Fibroblast of skin of right quadriceps (primary cell): ENCODE data around the gene ARFGAP1.

Experiments
- DNase-seq: peaks from one replicate; pipeline ENCODE4 v3.0.0-alpha.2; 2013

ARFGAP1 gene

DNA sequence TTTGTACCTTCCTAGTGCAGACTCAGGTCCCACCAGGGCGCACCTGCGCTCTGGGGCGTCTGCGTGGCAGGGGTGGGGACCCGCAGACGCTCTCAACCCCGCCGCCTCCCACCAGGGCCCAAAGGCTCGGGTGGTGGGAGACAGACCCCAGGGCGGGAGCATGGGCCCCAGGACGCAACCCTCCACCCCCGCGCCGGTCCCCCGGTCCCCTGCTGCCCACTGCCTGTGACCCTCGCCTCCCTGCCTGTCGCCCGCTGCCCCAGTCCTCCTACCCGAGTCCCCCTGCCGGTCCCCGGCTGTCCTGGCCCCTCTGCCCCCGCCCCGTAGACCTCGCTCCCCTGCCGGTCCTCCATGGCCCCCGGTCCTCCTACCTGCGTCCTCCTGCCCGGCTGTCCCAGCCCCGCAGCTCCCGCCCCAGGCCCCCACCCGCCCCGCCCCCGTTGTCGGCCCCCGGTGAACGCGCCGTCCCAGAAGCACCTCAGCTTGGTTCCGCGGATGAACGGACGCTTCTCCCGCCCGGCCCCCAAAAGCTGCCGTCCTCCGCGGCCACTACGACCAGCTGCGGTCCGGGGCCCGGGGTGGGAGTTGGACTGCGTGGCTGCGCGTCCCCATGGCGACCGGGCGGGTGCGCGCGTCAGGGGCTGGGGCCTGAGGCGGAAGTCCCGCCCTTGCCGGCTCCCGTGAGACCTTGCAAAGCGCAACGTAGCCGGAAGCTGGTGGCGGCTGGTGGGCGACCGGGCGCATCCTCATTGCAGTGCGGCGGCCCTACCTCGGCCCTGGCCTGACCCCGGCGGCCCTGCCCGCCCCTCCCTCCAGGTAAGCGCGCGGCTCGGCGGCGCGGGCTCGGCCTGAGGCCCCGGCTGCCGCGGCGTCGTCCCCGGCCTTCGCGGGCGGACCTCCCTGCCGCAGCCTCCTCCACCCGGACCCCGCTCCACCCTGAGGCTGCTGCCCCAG, at the start of gene ARFGAP1:
TSS of gene ARFGAP1 (plus strand) at position 709 of the 954 bp plus-strand sequence. CDS start 2,768 bp downstream, outside the sequence.
- peak; percentile 83 for DNase-seq

DNA sequence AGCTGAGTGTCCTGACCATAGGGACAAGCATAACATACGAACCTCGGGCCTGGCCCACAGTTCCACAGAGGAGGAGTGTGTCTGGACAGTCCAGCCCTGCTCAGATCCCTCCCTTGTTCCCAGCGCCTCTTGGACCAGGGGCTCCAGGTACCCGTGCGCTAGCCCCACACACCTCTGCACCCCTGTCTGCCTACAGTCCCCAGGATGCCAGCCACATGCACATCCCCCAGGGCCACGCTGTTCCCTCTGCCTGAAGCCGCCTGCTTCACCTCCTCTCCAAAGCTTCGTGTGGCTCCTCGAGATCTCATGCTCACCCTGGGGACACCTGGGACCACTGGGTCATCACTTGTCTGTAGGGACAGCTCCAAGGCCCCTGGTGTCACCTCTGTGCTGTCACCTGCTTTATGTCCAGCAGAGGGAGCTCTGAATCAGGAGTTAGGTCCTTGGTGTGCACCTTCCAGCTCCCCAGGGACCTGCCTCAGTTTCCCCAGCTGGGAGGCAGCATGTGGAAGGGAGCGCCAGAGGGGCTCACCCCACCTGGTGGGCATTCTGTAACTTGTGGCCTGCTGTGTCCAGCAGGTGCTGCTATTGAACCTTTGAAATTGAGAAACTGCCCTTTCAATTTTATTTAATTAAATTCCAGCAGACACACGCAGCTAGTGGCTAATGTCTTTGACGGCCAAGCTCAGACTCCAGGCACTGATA, 49.3 kb upstream of the ARFGAP1 start:
- peak; percentile 28 for DNase-seq

DNA sequence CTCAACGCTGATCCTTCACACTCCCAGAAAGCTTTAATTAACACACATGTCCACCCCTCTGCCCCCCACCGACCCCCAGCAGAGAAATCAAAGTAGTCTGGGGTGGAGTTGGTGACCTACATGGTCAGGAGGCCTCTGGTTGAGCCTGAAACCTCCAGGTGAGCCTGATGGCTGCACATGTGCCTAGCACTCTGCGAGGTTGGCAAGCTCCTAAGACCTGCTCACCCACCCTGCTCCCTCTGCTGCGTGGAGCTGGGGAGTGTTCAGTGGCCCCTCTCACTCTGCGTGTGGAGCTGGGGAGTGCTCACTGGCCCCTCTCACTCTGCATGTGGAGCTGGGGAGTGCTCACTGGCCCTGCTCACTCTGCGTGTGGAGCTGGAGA, 48.8 kb upstream of the ARFGAP1 start:
- no peak for DNase-seq

DNA sequence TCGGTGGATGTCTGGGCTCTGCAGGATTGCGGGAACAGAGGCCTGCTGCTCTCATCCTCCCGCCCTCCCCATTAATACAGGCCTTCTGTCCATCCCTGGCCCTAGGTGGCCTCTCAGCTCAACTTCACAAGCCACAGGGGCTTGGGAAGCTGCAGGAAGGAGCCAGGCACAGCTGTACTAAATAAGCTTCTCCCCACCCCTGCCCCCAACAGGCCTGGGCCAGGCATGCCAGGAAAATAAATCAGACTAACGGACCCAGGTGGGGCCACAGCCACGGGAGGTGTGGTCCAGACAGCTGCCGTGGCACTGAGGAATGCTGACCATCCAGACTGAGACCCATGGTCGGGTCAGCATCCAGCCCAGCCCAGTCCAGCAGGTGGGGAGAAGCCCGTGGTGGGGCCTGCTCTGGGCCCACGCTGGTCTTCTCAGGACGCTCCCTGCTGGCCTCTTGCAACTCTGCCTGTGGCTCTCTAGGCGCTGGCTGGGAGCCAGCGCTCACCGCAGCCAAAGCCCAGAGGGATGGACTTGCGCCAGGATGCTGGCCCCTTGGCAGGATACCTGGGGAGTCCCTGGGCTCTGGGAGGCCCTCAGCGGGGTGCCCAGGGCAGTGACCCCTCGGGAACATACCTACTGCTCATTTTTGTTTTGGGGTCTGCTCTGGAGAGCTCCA, 48.1 kb upstream of the ARFGAP1 start:
- DNase-seq = peak; percentile 46

DNA sequence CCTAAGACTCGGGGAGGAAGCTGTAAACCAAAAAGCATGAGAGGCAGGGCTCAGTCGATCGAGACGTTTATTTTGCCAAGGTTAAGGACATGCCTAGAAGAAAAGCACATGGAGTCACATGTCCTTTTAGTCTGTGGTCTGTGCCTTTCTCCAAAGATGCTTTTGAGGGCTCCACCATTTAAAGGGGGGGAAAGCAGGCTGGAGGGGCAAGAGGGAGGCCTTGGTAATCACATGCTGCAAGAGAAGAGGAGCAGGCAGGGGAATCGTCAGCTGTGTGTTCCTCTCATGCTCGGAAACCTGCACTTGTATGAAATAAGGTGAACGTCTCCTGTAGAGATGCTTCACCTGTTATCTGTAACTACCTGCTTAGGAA, 47.5 kb upstream of the ARFGAP1 start:
- no peak for DNase-seq

DNA sequence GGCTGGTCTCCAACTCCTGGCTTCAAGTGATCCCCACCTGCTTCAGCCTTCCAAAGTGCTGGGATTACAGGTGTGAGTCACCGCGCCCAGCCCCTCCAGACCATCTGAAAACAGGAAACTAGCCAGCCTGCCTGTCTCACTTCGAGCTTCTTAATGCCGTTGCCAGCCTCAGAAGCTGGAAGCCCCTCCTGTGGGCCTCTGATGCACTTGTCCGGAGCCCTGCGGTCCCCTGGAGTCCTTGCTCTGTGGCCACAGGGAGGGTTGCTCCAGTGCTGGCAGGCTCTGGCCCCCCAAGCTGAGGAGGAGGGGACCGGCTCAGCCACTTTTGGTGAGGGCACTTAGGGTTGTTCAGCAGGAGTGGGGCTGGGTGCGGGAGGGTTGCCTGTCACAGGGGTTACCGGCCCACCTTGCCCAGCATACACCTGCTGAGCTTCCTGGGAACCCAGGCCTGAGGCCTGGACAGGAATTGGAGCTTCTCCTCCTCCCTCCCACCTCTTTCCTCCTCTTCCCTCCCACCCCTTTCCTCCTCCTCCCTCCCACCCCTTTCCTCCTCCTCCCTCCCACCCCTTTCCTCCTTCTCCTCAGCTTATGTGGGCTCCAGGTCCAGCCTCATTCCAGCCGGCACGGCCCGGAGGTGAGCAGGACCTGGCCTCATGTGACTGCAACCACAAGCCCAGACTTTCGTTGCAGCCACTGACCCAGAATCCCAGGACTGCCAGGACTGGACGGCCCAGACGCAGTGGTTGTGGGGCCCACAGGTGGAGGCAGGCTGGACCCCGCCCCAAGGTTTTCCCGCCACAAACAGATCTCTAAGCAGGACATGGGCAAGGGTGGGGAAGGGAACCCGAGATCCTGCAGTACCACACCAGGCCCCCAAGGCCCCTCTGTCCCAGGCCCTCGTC, 46.3 kb upstream of the ARFGAP1 start:
- DNase-seq = no peak

DNA sequence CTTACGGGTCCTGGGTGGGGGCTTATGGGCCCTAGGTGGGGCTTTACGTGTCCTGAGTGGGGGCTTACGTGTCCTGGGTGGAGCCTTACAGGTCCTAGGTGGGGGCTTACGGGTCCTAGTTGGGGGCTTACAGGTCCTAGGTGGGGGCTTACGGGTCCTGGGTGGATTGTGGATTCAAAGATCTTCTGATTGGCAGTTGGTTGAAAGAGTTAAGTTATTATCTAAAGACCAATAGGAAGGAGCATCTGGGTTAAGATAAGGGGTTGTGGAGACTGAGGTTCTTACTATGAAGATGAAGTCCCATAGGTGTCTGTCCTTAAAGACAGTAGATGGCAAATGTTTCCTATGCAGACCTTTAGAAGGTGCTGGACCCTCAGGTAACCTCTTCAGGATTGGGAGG, 45.4 kb upstream of the ARFGAP1 start:
- no peak for DNase-seq

DNA sequence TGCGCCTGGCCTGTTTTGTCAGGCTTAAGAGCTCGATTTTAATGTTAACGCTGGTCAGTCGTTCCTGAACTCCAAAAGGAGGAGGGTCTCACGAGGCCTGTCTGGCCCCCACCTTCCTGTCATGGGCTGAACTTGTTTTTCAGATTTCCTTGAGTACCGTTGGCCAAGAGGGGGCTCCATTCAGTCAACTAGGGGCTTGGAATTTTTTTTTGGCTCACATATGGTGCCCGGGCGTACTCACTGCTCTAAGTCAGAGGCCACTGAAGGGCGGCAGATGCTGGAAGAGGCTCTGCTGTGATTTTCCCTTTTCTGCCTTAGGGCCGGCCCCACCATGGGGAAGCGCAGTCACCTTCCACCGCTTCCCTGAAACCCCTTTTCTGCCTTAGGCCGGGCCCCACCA, 43.8 kb upstream of the ARFGAP1 start:
- DNase-seq = no peak

DNA sequence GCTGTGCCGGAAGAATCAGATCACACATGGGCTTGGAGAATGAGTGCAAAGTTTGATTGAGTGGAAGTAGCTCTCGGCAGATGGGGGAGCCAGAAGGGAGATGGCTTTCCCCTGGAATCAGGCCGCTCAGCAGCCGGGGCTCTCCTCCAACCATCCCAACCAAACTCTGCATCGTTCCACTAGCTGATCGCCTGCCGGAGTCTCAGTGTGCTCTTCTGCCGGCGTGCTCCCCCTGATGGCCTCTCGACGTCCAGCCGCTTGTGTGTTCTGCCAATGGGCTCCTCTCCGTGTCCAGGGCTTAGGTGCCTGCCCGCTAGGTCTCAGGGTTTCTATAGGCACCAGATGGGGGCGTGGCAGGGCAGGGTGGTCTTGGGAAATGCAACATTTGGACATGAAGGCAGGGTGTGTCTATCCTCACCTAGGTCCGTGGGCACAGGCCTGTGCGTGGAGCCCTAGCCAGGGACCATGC, 41.8 kb upstream of the ARFGAP1 start:
- peak; percentile 64 for DNase-seq

DNA sequence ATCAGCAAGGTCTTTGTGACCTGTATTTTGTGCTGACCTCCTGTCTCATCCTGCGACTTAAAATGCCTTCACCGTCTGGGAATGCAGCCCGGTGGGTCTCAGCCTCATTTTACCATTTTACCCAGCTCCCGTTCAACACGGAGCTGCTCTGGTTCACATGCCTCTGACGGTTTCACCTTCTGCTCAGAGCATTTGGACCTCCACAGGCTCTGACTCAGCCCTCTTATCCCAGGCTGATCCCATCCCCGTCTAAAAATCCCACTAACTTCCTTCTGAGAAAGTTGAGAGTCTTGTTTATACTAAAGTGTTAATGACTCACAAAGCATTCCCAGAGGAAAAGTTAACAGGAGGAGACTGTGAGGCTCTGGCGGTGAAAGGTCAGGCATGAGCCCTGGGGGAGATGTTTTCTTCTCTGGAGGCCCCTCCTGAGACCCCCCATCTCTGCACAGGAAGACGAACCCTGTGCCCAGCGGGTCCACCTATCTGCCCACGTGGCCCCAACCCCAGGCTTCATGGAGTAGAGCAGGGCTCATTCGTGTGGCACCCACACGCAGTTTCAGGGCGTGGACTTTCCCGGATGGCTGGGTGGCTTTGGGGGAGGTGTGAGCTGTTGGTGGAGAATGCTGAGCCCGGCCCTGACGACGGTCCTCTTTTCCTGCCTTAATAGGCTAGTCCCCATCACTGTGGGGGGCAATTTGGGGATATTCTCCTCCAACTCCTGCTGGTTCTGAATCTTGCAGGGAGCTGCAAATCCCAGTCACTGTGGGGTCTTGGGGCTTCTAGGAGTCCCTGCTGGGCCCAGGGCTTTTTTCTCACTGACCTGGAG, 40.2 kb upstream of the ARFGAP1 start:
- peak; percentile 94 for DNase-seq

DNA sequence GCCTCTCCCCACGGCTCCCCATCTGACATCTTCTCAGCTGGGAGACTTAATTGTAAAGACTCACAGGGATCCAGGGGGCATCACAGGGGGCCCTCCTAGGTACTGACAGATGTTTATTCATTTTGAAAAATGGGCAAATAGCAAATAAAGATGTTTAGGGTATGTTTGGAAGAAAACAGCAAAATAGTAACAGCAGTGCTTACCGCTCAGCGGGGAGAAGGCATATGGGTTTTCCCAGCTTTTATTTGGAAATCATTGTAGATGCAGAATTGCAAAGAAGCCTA, 39.6 kb upstream of the ARFGAP1 start:
- DNase-seq = no peak

DNA sequence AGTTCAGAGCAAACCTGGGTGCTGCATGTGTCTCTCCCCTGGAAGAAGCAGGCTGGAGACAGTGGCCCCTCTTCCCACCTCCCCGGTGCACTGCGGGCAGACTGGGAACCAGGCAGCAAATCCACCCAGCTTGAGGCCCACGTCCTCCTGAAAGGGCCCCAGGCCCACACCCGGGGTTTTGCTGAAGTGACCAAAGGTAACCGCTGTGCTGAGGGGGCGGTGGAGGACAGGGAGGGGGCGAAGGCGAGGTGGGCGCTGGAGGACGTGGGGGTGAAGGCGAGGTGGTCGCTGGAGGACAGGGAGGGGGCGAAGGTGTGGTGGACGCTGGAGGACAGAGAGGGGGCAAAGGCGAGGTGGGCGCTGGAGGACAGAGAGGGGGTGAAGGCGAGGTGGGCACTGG, 38.7 kb upstream of the ARFGAP1 start:
- DNase-seq = no peak

DNA sequence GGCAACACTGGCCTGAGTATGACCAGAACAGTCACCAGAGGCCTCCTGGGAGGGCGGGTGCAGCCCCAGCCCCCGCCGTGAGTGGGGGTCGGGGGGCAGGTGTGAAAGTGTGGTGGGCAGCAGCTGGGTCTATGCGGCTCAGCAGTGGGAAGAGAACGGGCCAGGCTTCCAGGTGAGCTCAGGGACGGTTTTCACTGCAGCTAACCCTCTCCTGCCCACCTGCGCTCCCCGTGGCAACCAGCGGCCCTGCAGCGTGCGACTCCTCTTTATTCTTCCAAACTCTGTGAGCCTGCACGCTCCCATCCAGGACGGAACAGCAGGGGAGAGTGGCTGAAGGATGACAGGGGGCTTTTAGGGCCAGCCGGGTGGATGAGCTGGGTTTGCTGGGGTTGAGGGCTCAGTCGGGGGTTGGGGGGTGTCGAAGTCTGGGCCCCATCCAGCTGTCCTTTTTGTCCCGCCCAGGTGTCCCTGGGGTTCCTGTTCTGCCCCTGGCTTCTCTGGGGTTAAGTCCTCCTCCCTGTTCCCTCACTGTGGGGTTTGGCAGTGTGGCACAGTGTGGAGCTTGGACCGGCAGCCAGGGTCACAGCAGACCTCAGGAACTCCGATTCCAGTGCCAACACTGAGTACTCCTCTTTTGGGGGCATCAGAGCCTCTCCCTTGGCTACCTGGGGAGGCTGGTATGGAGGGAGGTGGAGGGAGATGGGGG, 37.8 kb upstream of the ARFGAP1 start:
- peak; percentile 24 for DNase-seq

DNA sequence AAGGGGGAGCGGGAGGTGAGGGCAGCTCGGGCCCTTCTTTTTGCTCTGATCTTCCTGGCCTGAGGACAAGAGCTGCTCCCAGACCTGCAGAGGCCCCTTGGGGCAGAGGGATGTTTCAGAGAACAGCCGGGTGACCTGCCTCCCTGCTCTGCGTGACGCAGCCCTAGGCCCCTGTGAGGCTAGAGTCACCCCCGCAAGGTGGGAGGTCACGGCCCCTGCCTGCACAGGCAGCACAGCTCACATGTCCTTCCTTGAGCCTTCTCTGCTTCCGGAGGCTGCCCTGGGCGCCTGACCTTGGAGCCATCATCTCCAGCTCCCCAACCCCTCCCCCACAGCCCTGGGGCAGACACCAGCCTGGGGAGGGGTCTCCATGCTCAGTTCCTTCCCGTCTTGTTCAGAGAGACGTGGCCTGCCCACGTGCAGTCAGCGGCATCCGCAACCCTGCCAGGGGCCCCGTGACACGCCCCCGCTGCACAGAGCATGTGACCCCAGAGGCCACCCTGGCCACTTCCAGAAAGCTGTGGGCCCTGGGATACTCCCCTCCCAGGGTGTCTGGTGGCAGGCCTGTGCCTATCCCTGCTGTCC, 37.1 kb upstream of the ARFGAP1 start, which contains the start of gene BIRC7:
TSS of gene BIRC7 (plus strand) at position 507 of the 585 bp plus-strand sequence. CDS start 192 bp downstream, outside the sequence.
- no peak for DNase-seq

DNA sequence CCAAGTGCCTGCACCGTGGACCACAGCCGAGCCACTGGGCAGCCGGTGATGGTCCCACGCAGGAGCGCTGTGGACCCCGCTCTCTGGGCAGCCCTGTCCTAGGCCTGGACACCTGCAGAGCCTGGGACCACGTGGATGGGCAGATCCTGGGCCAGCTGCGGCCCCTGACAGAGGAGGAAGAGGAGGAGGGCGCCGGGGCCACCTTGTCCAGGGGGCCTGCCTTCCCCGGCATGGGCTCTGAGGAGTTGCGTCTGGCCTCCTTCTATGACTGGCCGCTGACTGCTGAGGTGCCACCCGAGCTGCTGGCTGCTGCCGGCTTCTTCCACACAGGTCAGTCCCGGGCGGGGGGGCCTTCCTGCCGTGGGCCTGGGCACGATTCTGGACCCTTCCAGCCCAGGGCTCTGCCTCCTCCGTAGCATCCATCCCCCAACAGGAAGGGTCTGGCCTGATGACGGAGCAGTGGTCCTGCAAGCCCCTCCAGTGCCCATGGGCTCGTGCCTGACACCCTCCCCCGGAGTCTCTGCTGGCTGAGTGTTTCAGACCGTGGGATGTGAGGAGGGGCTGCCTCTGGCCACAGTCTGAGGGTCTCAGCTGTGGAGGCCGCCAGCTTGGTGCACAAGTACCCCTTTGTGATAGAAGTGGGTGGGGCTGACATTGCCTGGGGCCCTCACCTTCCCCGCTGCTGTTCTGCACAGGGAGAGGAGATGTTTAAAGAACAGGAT, 36.3 kb upstream of the ARFGAP1 start:
- no peak for DNase-seq

DNA sequence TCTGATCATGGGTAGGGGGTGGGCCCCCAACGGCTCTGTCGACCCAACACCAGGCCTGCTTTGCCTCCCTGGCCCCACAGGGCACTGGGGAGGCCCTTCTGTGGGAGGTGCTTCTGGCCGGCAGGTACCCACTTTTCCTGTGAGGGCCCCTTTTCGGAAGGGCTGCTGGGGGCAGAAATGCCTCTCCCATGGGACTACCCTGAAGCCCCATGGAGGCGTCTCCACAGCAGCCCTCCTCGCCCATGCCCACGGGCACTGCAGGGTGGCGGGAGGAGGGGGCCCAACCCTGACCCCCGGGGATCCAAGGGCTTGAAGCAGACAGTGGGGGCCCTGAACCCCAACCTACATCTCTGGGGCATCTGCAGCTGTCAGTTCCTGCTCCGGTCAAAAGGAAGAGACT, 34.6 kb upstream of the ARFGAP1 start:
- DNase-seq = no peak

DNA sequence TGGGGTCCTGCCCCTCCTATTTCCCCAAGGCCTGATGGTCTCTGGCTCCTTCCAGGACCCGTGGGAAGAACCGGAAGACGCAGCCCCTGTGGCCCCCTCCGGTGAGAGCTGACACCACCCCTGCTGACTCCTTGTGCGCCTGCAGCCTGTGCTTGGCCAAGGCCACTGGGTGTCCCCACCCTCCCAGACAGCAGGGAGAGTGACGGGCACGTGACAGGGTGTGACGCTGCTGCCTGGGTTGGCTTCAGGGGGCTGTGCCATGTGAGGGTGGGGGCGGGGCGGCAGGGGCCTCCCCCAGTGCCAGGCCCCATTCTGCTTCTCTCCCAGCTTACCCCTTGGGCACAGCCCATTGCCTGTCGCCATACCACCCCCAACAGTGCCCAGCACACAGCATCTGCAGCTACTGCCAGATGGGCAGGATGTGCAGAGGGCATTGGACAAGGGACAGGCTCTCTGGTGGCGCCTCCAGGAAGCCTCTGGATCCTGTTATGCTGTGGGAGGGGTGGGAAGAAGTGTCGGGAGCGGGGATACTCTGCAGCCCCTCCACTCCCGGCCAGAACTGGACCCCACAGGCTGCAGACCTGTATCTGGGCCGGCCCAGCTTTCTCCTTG, 34.0 kb upstream of the ARFGAP1 start:
- DNase-seq = no peak

DNA sequence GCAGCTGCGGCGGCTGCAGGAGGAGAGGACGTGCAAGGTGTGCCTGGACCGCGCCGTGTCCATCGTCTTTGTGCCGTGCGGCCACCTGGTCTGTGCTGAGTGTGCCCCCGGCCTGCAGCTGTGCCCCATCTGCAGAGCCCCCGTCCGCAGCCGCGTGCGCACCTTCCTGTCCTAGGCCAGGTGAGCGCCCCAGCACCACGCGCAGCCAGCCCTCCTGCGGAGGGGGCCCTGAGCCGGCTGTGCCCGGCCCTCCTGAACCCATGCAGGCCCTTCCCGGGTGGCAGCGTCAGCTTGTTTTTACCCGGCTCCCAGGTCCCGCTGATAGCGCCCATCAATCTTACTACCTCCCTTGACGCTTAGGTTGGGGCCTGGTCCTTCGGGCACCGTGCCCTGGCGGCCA, 33.2 kb upstream of the ARFGAP1 start:
- no peak for DNase-seq

DNA sequence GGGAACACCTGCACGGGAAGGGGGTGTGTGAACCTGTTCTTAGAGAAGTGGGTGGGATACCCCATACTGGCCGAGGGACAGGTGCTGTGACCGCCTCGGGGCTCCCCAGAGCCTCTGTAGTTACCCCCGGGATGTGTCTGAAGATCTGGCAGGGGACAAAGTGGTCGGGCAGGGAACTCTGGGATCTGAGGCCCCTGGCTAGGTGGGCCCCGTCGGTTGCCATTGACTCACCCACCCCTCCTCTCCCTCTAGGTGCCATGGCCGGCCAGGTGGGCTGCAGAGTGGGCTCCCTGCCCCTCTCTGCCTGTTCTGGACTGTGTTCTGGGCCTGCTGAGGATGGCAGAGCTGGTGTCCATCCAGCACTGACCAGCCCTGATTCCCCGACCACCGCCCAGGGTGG, 32.6 kb upstream of the ARFGAP1 start:
- no peak for DNase-seq
